Progenitor cell of endocrine pancreas (in vitro differentiated cells): ENCODE measurements around the gene DPP10. TPM values are rescaled to one million over a fixed set of nuclear protein-coding genes. Genes with fewer than 3 reads are reported as not detected.
"Not testable (repeated sequence)": the region's sequence is repeated elsewhere in the genome, so short reads cannot be mapped to it uniquely, and the experiment has no call there.

ENCODE experiments used
- DNase-seq: peaks from one replicate; pipeline ENCODE4 v3.0.0; 2021; ENCODE audit warnings: low spot score; ENCODE audit not compliant: unreplicated experiment
- H3K27ac Mint-ChIP-seq: 2 replicates; pipeline ENCODE4 v1.8.0; 2021; ENCODE audit warnings: mild to moderate bottlenecking, moderate library complexity, mixed read lengths
- H3K27me3 Mint-ChIP-seq: 2 replicates; pipeline ENCODE4 v1.8.0; 2021; ENCODE audit warnings: mixed read lengths
- H3K36me3 Mint-ChIP-seq: 2 replicates; pipeline ENCODE4 v1.8.0; 2022; ENCODE audit warnings: mixed read lengths; ENCODE audit not compliant: insufficient read depth
- H3K4me1 Mint-ChIP-seq: 2 replicates; pipeline ENCODE4 v1.8.0; 2021; ENCODE audit warnings: low read depth, mixed read lengths
- H3K4me3 Mint-ChIP-seq: 2 replicates; pipeline ENCODE4 v1.8.0; 2021; ENCODE audit warnings: low read depth, mild to moderate bottlenecking, moderate library complexity, mixed read lengths
- H3K9me3 Mint-ChIP-seq: 2 replicates; pipeline ENCODE4 v1.8.0; 2021; ENCODE audit warnings: low read depth, mixed read lengths
- CTCF ChIP-seq: fragments of 200-600 bp; sonication (generic); IDR thresholded peaks from one replicate; pipeline ENCODE4 v1.5.0; 2021; ENCODE audit warnings: antibody characterized with exemption, mild to moderate bottlenecking; ENCODE audit not compliant: unreplicated experiment
- total RNA-seq: library from RNA; stranded (reverse); gene quantifications from 2 replicates; pipeline ENCODE4 v1.2.1, GENCODE V29; 2021

DPP10 gene
- total RNA-seq, 1 donor from 2014 or later, result 44.6 TPM

DNA sequence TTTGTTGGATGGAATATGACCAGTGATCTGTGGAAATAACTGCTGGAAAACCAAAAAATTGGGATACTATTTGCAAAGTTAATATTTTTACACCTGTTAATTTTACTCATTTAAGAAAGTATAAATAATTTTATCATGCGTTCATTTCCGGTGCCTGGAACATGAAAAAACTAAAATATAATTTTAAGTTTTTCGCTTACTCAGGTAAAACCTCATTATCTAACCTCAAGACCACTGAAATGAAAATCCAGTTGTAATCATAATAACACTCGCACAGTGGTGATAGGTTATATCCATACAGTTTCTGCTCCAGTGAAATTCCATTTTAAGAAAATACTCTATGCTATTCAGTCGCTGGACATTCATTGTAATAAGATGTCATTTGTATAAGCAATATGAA is 517.9 kb downstream of the DPP10 start:
- Mint-ChIP-seq H3K27me3 (peaks cover 16% of the 10 kb centered on the region), H3K27ac (no peak overlapping the region), H3K9me3 (peaks cover 13% of the 10 kb centered on the region), H3K4me1 (no peaks in the 10 kb centered on the region), H3K36me3 (peaks cover 1% of the 10 kb centered on the region), H3K4me3 (no peak overlapping the region)
- DNase-seq, result no peak
- no peak for TF ChIP-seq CTCF

DNA sequence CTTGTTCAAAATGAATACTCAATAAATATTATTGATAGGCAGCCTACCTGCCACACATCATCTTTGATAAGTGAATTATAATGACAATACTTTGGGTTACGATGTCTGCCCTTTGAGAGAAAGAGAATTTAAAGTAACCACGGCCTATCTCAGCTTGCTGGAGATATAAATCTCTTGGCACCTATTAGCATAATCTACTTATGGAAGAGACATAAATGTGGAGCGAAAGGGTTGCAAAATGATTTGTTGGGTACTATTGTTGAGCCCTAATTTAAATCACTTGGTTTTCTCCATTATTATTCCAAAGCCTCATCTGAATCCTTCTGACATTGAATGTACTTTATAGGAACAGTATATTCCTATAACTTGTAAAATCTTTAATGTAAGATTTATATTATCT is 520.1 kb downstream of the DPP10 start:
- no peak overlapping the region for H3K4me3 Mint-ChIP-seq
- DNase-seq, result no peak
- H3K27me3 Mint-ChIP-seq, result peaks cover 25% of the 10 kb centered on the region

DNA sequence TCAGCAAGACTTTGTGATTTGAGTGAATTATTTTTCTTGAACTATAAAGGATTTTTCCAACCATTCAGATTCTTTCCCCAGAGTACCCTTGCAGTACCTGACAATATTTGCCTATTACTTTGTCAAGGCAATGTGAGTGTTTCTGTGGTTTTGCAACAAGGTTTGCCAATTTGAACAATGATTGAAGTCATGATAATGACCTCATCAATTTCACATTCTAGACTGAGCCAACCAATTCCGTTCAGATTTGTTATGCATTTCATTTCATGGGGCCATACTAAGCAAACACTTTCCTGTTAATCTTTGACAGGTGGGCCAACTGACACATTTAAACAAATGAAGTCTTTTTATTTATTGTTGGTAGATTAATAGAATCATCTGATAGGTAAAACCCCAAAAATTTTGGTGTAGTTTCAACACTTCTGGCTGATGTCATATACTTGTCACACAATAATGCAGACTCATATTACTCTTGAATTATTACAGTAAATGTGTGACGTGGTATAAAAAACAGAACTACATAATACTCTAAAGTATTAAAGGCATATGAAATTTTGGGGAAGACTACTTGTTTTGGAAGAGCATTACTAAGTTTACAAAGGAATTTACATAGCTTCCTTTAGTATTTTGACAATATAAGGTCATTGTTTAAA is 526.4 kb downstream of the DPP10 start:
- H3K27ac Mint-ChIP-seq, result no peak overlapping the region
- no peak for TF ChIP-seq CTCF
- peaks cover 11% of the 10 kb centered on the region for H3K4me1 Mint-ChIP-seq
- H3K36me3 Mint-ChIP-seq, result peaks cover 2% of the 10 kb centered on the region
- peaks cover 28% of the 10 kb centered on the region for H3K27me3 Mint-ChIP-seq
- DNase-seq, result no peak
- peaks cover 8% of the 10 kb centered on the region for H3K9me3 Mint-ChIP-seq
- H3K4me3 Mint-ChIP-seq, result no peak overlapping the region

More for the DNA sequence above, 520.1 kb downstream of the DPP10 start:
- Mint-ChIP-seq H3K4me1 (no peaks in the 10 kb centered on the region), H3K36me3 (peaks cover 2% of the 10 kb centered on the region), H3K9me3 (peaks cover 5% of the 10 kb centered on the region), H3K27ac (no peak overlapping the region)
- no peak for TF ChIP-seq CTCF

- H3K4me1 Mint-ChIP-seq, H3K4me3 Mint-ChIP-seq, H3K27me3 Mint-ChIP-seq, H3K27ac Mint-ChIP-seq, H3K36me3 Mint-ChIP-seq, DNase-seq: not testable (repeated sequence)
- H3K9me3 Mint-ChIP-seq, result peaks cover 17% of the 10 kb centered on the region
Observed at GRCh38 chr2:115004321-115004720, 561.9 kb downstream of the DPP10 start.

GRCh38 chr2:115011721-115012120 is 569.3 kb downstream of the DPP10 start:
- H3K36me3 Mint-ChIP-seq, result no peaks in the 10 kb centered on the region
- H3K4me1 Mint-ChIP-seq, result no peaks in the 10 kb centered on the region
- TF ChIP-seq CTCF, result no peak
- H3K27ac Mint-ChIP-seq, result no peak overlapping the region
- no peak for DNase-seq
- no peak overlapping the region for H3K4me3 Mint-ChIP-seq
- H3K9me3 Mint-ChIP-seq, result peaks cover 5% of the 10 kb centered on the region
- no peaks in the 10 kb centered on the region for H3K27me3 Mint-ChIP-seq

GRCh38 chr2:115022013-115022412 is 579.6 kb downstream of the DPP10 start:
- not testable (repeated sequence) for H3K27ac Mint-ChIP-seq, H3K4me3 Mint-ChIP-seq, H3K36me3 Mint-ChIP-seq, H3K4me1 Mint-ChIP-seq, DNase-seq, H3K27me3 Mint-ChIP-seq
- peaks cover 12% of the 10 kb centered on the region for H3K9me3 Mint-ChIP-seq
